ENCODE results near the gene MS4A10. TPM values are rescaled to one million over a fixed set of nuclear protein-coding genes. Genes with fewer than 3 reads are reported as not detected.

The MS4A10 gene
- total and polyA plus RNA-seq, 2 donors (not counting 1 experiment from before 2014, with no cell fraction given) = not detected

DNA sequence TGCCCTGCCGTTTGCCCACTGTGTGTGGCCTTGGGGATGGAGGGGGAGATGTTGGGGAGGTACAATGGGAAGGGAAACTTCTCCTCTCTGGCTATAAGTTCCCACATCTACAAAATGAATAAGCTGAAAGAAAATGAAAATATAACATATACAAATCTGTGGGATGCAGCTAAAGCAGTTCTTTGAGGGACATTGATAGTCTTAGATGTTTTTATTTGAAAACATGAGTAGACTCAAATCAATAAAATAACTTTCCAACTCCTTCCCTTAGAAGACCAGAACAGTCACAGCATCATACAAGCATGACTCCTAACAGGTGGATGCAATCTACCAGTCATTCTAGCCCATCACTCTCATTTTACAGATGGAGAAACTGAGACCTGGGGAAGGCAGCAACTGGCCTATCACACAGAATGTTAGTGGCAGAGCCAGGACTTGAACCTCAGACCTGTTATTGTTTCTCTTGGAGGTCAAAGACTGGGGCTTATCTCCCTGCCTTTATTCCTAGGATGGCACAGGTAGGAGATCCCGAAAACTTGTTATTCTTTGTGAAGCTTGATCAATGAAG lies 31.5 kb downstream of the MS4A10 start:
- peaks cover 0 to 20% (median 12%) of the 10 kb centered on the region in 3 donors for H3K9me3 ChIP-seq (ENCODE audit: control extremely low read depth in 1 of 3, control insufficient read depth in 2 of 3, insufficient read depth in 1 of 3, low read length in 2 of 3)
- no peak overlapping the region for H3K27ac Mint-ChIP-seq
- H2AFZ ChIP-seq (ENCODE audit: insufficient read depth, low read depth, low read length, poor library complexity, severe bottlenecking) = no peak overlapping the region
- no peaks in the 10 kb centered on the region for H3K4me1 Mint-ChIP-seq
- ATAC-seq (ENCODE audit: low read depth) (no peak), DNase-seq (no peak)
- CTCF ChIA-PET = no interaction called here
- no peak overlapping the region for H3K4me3 ChIP-seq (ENCODE audit: control extremely low read depth in 1 of 5, extremely low read depth in 1 of 5, insufficient read depth in 1 of 5, low read depth in 2 of 5, low read length in 4 of 5)
- H3K9me3 Mint-ChIP-seq (ENCODE audit: insufficient read depth) = peaks cover 6% of the 10 kb centered on the region
- H4K20me1 ChIP-seq (ENCODE audit: control insufficient read depth, insufficient read depth, low read length, poor library complexity, severe bottlenecking) = no peaks in the 10 kb centered on the region
- POLR2A ChIA-PET = no interaction called here
- H3K27ac ChIP-seq (ENCODE audit: low read length in 2 of 2) = no peak overlapping the region
- H3K9ac ChIP-seq (ENCODE audit: low read length) = no peak overlapping the region
- H3K4me2 ChIP-seq (replicated peaks; ENCODE audit: low read depth, low read length, poor library complexity, severe bottlenecking) = no peak overlapping the region
- H3K36me3 ChIP-seq (replicated peaks in 1 of 2; ENCODE audit: control extremely low read depth in 1 of 2, control insufficient read depth in 1 of 2, extremely low read depth in 1 of 2, insufficient read depth in 2 of 2, low read length in 1 of 2) = no peaks in the 10 kb centered on the region
- H3K27me3 Mint-ChIP-seq = peaks cover 14% of the 10 kb centered on the region
- no peak for TF ChIP-seq EZH2 (IDR thresholded peaks at IDR 0.05; ENCODE audit: borderline replicate concordance, insufficient read depth, low read depth, low read length, poor library complexity, severe bottlenecking)
- TF ChIP-seq CTCF (IDR thresholded peaks at IDR 0.05) = no peak
- WGBS (ENCODE audit: insufficient coverage) = 100% methylated on average over 1 of the region's 2 CpGs
- no peak overlapping the region for H3K4me3 Mint-ChIP-seq
- intact Hi-C loops (cut with micrococcal nuclease) = no loop called here
- H3K4me1 ChIP-seq (ENCODE audit: control insufficient read depth in 2 of 2, insufficient read depth in 2 of 2, low read length in 2 of 2) = no peaks in the 10 kb centered on the region
- peaks cover 0 to 3% (median 0%) of the 10 kb centered on the region in 4 experiments for H3K27me3 ChIP-seq (replicated peaks in 1 of 4; ENCODE audit: control extremely low read depth in 1 of 4, control insufficient read depth in 3 of 4, insufficient read depth in 4 of 4, low read length in 3 of 4)
- no peaks in the 10 kb centered on the region for H3K79me2 ChIP-seq (ENCODE audit: control insufficient read depth, insufficient read depth, low read length)

- Histone ChIP-seq H3K9me3 (ENCODE audit: control extremely low read depth in 1 of 3, control insufficient read depth in 2 of 3, insufficient read depth in 1 of 3, low read length in 2 of 3) (peaks cover 0 to 20% (median 12%) of the 10 kb centered on the region in 3 donors), H3K36me3 (replicated peaks in 1 of 2; ENCODE audit: control extremely low read depth in 1 of 2, control insufficient read depth in 1 of 2, extremely low read depth in 1 of 2, insufficient read depth in 2 of 2, low read length in 1 of 2) (no peaks in the 10 kb centered on the region), H3K4me1 (ENCODE audit: control insufficient read depth in 2 of 2, insufficient read depth in 2 of 2, low read length in 2 of 2) (no peaks in the 10 kb centered on the region), H3K79me2 (ENCODE audit: control insufficient read depth, insufficient read depth, low read length) (no peaks in the 10 kb centered on the region), H3K27ac (ENCODE audit: low read length in 2 of 2) (no peak overlapping the region), H2AFZ (ENCODE audit: insufficient read depth, low read depth, low read length, poor library complexity, severe bottlenecking) (no peak overlapping the region), H3K27me3 (replicated peaks in 1 of 4; ENCODE audit: control extremely low read depth in 1 of 4, control insufficient read depth in 3 of 4, insufficient read depth in 4 of 4, low read length in 3 of 4) (peaks cover 0 to 3% (median 0%) of the 10 kb centered on the region in 4 experiments), H4K20me1 (ENCODE audit: control insufficient read depth, insufficient read depth, low read length, poor library complexity, severe bottlenecking) (no peaks in the 10 kb centered on the region), H3K4me3 (ENCODE audit: control extremely low read depth in 1 of 5, extremely low read depth in 1 of 5, insufficient read depth in 1 of 5, low read depth in 2 of 5, low read length in 4 of 5) (no peak overlapping the region), H3K9ac (ENCODE audit: low read length) (no peak overlapping the region), H3K4me2 (replicated peaks; ENCODE audit: low read depth, low read length, poor library complexity, severe bottlenecking) (no peak overlapping the region)
- Mint-ChIP-seq H3K27ac (no peak overlapping the region), H3K4me1 (no peaks in the 10 kb centered on the region), H3K9me3 (ENCODE audit: insufficient read depth) (peaks cover 6% of the 10 kb centered on the region), H3K4me3 (no peak overlapping the region), H3K27me3 (peaks cover 5% of the 10 kb centered on the region)
- no peak for DNase-seq
- no peak for ATAC-seq (ENCODE audit: low read depth)
- ChIA-PET POLR2A (no interaction called here), CTCF (interaction anchor here (1.0 kb wide), 1 partner anchor 13 kb away, joined by 4 read pairs; no protein-coding TSS in a partner anchor)
- 95% methylated on average over 4 of the region's 4 CpGs for WGBS (ENCODE audit: insufficient coverage)
- TF ChIP-seq EZH2 (IDR thresholded peaks at IDR 0.05; ENCODE audit: borderline replicate concordance, insufficient read depth, low read depth, low read length, poor library complexity, severe bottlenecking) = no peak
- no peak for TF ChIP-seq CTCF (IDR thresholded peaks at IDR 0.05)
- intact Hi-C loops (cut with micrococcal nuclease) = no loop called here
Observed at GRCh38 chr11:60818057-60818456, 32.9 kb downstream of the MS4A10 start.

Measured in B cell (primary cell).